Endothelial cell (in vitro differentiated cells): ENCODE measurements around the gene LRRC45. TPM values are rescaled to one million over a fixed set of nuclear protein-coding genes. Genes with fewer than 3 reads are reported as not detected.

Experiments used
- DNase-seq: peaks from one replicate; pipeline ENCODE4 v3.0.0; 2021; ENCODE audit warnings: low spot score
- H3K27ac Mint-ChIP-seq: one replicate; pipeline ENCODE4 v1.8.0; 2021; ENCODE audit warnings: mixed read lengths, inconsistent platforms; ENCODE audit not compliant: unreplicated experiment
- H3K27me3 Mint-ChIP-seq: one replicate; pipeline ENCODE4 v1.8.0; 2021; ENCODE audit warnings: mild to moderate bottlenecking, moderate library complexity, mixed read lengths, inconsistent platforms; ENCODE audit not compliant: unreplicated experiment
- H3K36me3 Mint-ChIP-seq: one replicate; pipeline ENCODE4 v1.8.0; 2021; ENCODE audit warnings: mild to moderate bottlenecking, low read depth, mixed read lengths, inconsistent platforms; ENCODE audit not compliant: unreplicated experiment
- H3K4me1 Mint-ChIP-seq: one replicate; pipeline ENCODE4 v1.8.0; 2021; ENCODE audit warnings: mild to moderate bottlenecking, mixed read lengths, inconsistent platforms; ENCODE audit not compliant: unreplicated experiment
- H3K4me3 Mint-ChIP-seq: one replicate; pipeline ENCODE4 v1.8.0; 2021; ENCODE audit warnings: mild to moderate bottlenecking, mixed read lengths, inconsistent platforms; ENCODE audit not compliant: unreplicated experiment
- H3K9me3 Mint-ChIP-seq: one replicate; pipeline ENCODE4 v1.8.0; 2021; ENCODE audit warnings: mixed read lengths, inconsistent platforms; ENCODE audit not compliant: unreplicated experiment
- CTCF ChIP-seq: fragments of 200-600 bp; sonication (generic); IDR thresholded peaks from one replicate; pipeline ENCODE4 v1.5.0; 2021; ENCODE audit warnings: antibody characterized with exemption; ENCODE audit not compliant: unreplicated experiment
- total RNA-seq: library from RNA; stranded (reverse); fragmentation: NEBNext Ultra II Directional; extraction: Animal tissue kit (Norgen Biotek cat#: 25700); gene quantifications from one replicate; pipeline ENCODE4 v1.2.1, GENCODE V29; 2021; ENCODE audit not compliant: unreplicated experiment

The LRRC45 gene
- total RNA-seq, 1 donor from 2014 or later, result 12.2 TPM

GRCh38 chr17:82013772-82014321 is 9.3 kb upstream of the LRRC45 start:
- Mint-ChIP-seq H3K4me1 (no peaks in the 10 kb centered on the region), H3K9me3 (no peaks in the 10 kb centered on the region), H3K27ac (no peak overlapping the region), H3K27me3 (peaks cover 4% of the 10 kb centered on the region), H3K36me3 (peaks cover 4% of the 10 kb centered on the region), H3K4me3 (no peak overlapping the region)
- no peak for DNase-seq
- no peak for TF ChIP-seq CTCF

GRCh38 chr17:82014432-82014831 is 8.7 kb upstream of the LRRC45 start:
- H3K4me3 Mint-ChIP-seq, result no peak overlapping the region
- no peaks in the 10 kb centered on the region for H3K9me3 Mint-ChIP-seq
- no peaks in the 10 kb centered on the region for H3K4me1 Mint-ChIP-seq
- no peak for DNase-seq
- TF ChIP-seq CTCF, result no peak
- peaks cover 4% of the 10 kb centered on the region for H3K27me3 Mint-ChIP-seq
- no peak overlapping the region for H3K27ac Mint-ChIP-seq
- peaks cover 4% of the 10 kb centered on the region for H3K36me3 Mint-ChIP-seq

GRCh38 chr17:82014971-82015310 is 8.2 kb upstream of the LRRC45 start:
- H3K4me1 Mint-ChIP-seq, result no peaks in the 10 kb centered on the region
- no peaks in the 10 kb centered on the region for H3K9me3 Mint-ChIP-seq
- no peak for TF ChIP-seq CTCF
- no peak overlapping the region for H3K4me3 Mint-ChIP-seq
- H3K27ac Mint-ChIP-seq, result no peak overlapping the region
- DNase-seq, result no peak
- H3K36me3 Mint-ChIP-seq, result peaks cover 4% of the 10 kb centered on the region
- peaks cover 2% of the 10 kb centered on the region for H3K27me3 Mint-ChIP-seq

- H3K27me3 Mint-ChIP-seq, result peaks cover 2% of the 10 kb centered on the region
- peaks cover 4% of the 10 kb centered on the region for H3K36me3 Mint-ChIP-seq
- H3K4me3 Mint-ChIP-seq, result no peak overlapping the region
- no peak overlapping the region for H3K27ac Mint-ChIP-seq
- no peak for TF ChIP-seq CTCF
- no peaks in the 10 kb centered on the region for H3K4me1 Mint-ChIP-seq
- no peaks in the 10 kb centered on the region for H3K9me3 Mint-ChIP-seq
- DNase-seq, result no peak
Measured at GRCh38 chr17:82015311-82015971, 7.7 kb upstream of the LRRC45 start.

- DNase-seq, result no peak
- Mint-ChIP-seq H3K9me3 (no peaks in the 10 kb centered on the region), H3K27ac (no peak overlapping the region), H3K36me3 (peaks cover 4% of the 10 kb centered on the region), H3K27me3 (peaks cover 3% of the 10 kb centered on the region), H3K4me3 (no peak overlapping the region), H3K4me1 (no peaks in the 10 kb centered on the region)
- no peak for TF ChIP-seq CTCF
Measured at GRCh38 chr17:82016061-82016874, 6.8 kb upstream of the LRRC45 start.
